Smooth muscle cell (in vitro differentiated cells): ENCODE data around the gene QRFP. TPM values are rescaled to one million over a fixed set of nuclear protein-coding genes. Genes with fewer than 3 reads are reported as not detected.

Source experiments
- DNase-seq: peaks from one replicate; lab custom pipeline; 2025; ENCODE audit not compliant: unreplicated experiment; lab: John Stamatoyannopoulos, UW
- H2AFZ ChIP-seq: fragments of 200-600 bp; sonication (generic); 2 replicates; pipeline ENCODE4 v1.6.0; 2016; ENCODE audit warnings: antibody characterized with exemption, low read depth, mild to moderate bottlenecking
- H3F3A ChIP-seq: fragments of 200-600 bp; sonication (generic); 2 replicates; pipeline ENCODE4 v1.6.0; 2017; ENCODE audit warnings: antibody characterized with exemption, low read depth
- H3K27ac ChIP-seq: fragments of 200-600 bp; sonication (generic); 2 replicates; pipeline ENCODE4 v1.5.1; 2016; ENCODE audit warnings: low read depth, mild to moderate bottlenecking
- H3K27me3 ChIP-seq: fragments of 200-600 bp; sonication (generic); 2 replicates; pipeline ENCODE4 v1.6.1; 2016; ENCODE audit warnings: low read depth, mild to moderate bottlenecking
- H3K36me3 ChIP-seq: fragments of 200-600 bp; sonication (generic); 2 replicates; pipeline ENCODE4 v1.5.1; 2016; ENCODE audit warnings: low read depth
- H3K4me1 ChIP-seq: fragments of 200-600 bp; sonication (generic); 2 replicates; pipeline ENCODE4 v1.5.1; 2016; ENCODE audit warnings: low read depth
- H3K4me2 ChIP-seq: fragments of 200-600 bp; sonication (generic); 2 replicates; pipeline ENCODE4 v1.6.0; 2016; ENCODE audit warnings: mild to moderate bottlenecking
- H3K4me3 ChIP-seq: fragments of 200-600 bp; sonication (generic); 2 replicates; pipeline ENCODE4 v1.5.1; 2016; ENCODE audit warnings: mild to moderate bottlenecking
- H3K79me2 ChIP-seq: fragments of 200-600 bp; sonication (generic); 2 replicates; pipeline ENCODE4 v1.6.0; 2016; ENCODE audit warnings: low read depth, mild to moderate bottlenecking
- H3K9ac ChIP-seq: fragments of 200-600 bp; sonication (generic); 2 replicates; pipeline ENCODE4 v1.6.0; 2016; ENCODE audit warnings: low read depth
- H3K9me3 ChIP-seq: fragments of 200-600 bp; sonication (generic); replicated peaks from 2 replicates; pipeline ENCODE4 v1.5.1; 2016; ENCODE audit warnings: low read depth
- H4K20me1 ChIP-seq: fragments of 200-600 bp; sonication (generic); 2 replicates; pipeline ENCODE4 v1.6.0; 2016; ENCODE audit warnings: low read depth
- WGBS: methylation state at CpG from one replicate; pipeline ENCODE4 v1.1.7; 2016; ENCODE audit warnings: low lambda C conversion rate; 5-methylcytosine and 5-hydroxymethylcytosine counted together
- polyA plus RNA-seq: library from polyadenylated mRNA; unstranded; fragments of >200 nt; fragmentation: Nextera tagmentation; extraction: Ambion mirVana; gene quantifications from 2 replicates; pipeline ENCODE4 v1.2.1, GENCODE V29; 2016
- total RNA-seq: library from RNA; depleted of rRNA; stranded (reverse); fragments of >200 nt; gene quantifications from 2 replicates; pipeline ENCODE4 v1.2.3, GENCODE V29; 2014
- TF ChIP-seq, protein P1 (sequence below): fragments of 200-600 bp; sonication (generic); IDR thresholded peaks from 2 replicates; pipeline ENCODE4 v1.5.1; 2017; ENCODE audit warnings: borderline replicate concordance, mild to moderate bottlenecking, antibody characterized with exemption; ENCODE audit not compliant: insufficient read depth, poor library complexity, severe bottlenecking

The QRFP gene
- total and polyA plus RNA-seq, 2 experiments from 2014 or later: 0.15 TPM; not detected in 1

DNA sequence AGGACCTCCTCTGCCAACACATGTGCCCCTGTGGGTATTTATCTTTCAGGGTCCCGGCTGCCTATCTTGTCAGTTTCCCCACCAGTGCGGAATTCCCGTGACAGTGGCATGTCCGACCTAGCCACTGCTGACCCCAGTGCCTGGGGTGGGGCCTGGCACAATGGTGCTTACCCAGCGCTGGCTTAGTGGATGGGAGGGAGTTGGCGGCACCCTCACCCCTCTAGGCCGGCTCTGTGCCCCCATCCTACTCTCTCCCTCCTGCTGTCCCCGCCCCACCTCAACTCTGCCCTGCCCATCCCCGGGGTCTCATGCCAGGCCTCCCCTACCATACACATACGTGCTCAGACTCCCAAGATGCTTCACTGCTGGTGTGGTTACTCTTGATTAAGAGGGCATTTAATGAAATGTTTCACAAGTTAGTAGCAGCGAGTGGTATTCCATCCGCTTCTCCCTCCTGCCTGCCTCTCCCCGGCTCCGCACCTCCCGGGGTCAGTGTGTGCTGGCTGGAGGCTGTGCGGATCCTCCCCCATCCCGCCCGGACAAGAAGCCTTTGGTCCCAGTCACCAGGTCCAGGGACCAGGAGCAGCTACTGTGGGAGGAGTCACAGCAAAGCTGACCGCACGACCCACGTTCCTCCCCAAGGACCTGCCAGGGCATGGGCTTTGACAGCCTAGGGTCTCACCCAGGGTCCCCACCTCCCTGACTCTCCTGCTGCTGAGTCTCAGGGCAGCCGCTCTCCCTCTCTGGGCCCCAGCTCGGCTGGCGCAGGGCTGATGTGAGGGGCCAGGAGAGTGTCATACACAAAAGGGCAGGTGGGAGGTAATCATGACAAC lies 9.5 kb upstream of the QRFP start:
- no peak overlapping the region for H3K27ac ChIP-seq
- WGBS: 89% methylated on average over 23 of the region's 24 CpGs

DNA sequence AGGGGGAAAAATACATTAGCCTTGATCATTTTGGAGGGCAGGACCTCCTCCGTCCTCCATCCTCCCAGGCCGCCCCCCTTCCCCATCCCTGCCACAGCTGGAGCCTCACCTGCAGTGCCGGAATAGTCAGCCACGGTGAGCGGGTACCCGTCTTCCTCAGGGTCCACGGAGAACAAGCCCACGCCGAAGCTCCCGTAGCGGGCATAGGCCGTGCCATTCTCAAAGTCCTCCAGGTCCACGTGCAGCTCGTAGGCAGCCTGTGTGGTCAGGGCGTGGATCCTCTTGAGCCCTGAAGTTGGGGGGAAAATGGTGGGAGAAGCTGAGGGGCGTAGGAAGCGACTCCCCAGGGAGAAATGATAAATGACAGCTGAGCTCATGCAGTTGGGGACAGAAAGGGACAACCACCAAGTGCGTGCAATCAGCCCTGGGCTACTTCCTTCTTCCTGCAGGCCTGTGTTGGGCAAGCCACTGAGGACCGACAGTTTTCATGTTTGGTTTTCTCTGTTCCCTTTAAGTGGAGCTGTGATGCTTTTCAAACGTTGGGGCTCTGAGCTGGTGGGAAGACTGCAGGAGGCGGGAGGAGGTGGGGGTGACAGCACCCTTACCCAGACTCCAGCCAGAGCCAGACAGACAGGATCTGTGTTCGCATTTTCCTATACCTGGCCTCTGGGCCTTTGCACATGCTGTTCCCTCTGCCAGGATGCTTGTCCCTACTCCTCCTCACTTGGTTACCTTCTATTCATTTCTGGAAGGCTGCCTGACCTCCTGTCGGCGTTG lies 8.7 kb upstream of the QRFP start:
- no peak overlapping the region for H3K4me2 ChIP-seq
- H3K27me3 ChIP-seq: no peaks in the 10 kb centered on the region
- no peak overlapping the region for H3K27ac ChIP-seq
- WGBS: 90% methylated on average over 24 of the region's 24 CpGs
- no peak overlapping the region for H3K4me3 ChIP-seq
- H3K36me3 ChIP-seq: no peaks in the 10 kb centered on the region
- no peaks in the 10 kb centered on the region for H3K9me3 ChIP-seq
- H3K9ac ChIP-seq: no peak overlapping the region
- no peaks in the 10 kb centered on the region for H4K20me1 ChIP-seq
- DNase-seq: no peak
- no peaks in the 10 kb centered on the region for H3F3A ChIP-seq
- no peak overlapping the region for H2AFZ ChIP-seq
- TF ChIP-seq, protein P1, sequence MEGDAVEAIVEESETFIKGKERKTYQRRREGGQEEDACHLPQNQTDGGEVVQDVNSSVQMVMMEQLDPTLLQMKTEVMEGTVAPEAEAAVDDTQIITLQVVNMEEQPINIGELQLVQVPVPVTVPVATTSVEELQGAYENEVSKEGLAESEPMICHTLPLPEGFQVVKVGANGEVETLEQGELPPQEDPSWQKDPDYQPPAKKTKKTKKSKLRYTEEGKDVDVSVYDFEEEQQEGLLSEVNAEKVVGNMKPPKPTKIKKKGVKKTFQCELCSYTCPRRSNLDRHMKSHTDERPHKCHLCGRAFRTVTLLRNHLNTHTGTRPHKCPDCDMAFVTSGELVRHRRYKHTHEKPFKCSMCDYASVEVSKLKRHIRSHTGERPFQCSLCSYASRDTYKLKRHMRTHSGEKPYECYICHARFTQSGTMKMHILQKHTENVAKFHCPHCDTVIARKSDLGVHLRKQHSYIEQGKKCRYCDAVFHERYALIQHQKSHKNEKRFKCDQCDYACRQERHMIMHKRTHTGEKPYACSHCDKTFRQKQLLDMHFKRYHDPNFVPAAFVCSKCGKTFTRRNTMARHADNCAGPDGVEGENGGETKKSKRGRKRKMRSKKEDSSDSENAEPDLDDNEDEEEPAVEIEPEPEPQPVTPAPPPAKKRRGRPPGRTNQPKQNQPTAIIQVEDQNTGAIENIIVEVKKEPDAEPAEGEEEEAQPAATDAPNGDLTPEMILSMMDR: no peak
- no peaks in the 10 kb centered on the region for H3K79me2 ChIP-seq
- no peaks in the 10 kb centered on the region for H3K4me1 ChIP-seq

More for the DNA sequence above, 9.5 kb upstream of the QRFP start:
- no peaks in the 10 kb centered on the region for H3K79me2 ChIP-seq
- H3K4me1 ChIP-seq: no peaks in the 10 kb centered on the region
- no peaks in the 10 kb centered on the region for H3K36me3 ChIP-seq
- TF ChIP-seq, protein P1: no peak
- no peak for DNase-seq
- H3K4me2 ChIP-seq: no peak overlapping the region
- no peak overlapping the region for H2AFZ ChIP-seq
- H3K9me3 ChIP-seq: no peaks in the 10 kb centered on the region
- no peak overlapping the region for H3K4me3 ChIP-seq
- no peak overlapping the region for H3K9ac ChIP-seq
- H4K20me1 ChIP-seq: no peaks in the 10 kb centered on the region
- H3F3A ChIP-seq: no peaks in the 10 kb centered on the region
- H3K27me3 ChIP-seq: no peaks in the 10 kb centered on the region

DNA sequence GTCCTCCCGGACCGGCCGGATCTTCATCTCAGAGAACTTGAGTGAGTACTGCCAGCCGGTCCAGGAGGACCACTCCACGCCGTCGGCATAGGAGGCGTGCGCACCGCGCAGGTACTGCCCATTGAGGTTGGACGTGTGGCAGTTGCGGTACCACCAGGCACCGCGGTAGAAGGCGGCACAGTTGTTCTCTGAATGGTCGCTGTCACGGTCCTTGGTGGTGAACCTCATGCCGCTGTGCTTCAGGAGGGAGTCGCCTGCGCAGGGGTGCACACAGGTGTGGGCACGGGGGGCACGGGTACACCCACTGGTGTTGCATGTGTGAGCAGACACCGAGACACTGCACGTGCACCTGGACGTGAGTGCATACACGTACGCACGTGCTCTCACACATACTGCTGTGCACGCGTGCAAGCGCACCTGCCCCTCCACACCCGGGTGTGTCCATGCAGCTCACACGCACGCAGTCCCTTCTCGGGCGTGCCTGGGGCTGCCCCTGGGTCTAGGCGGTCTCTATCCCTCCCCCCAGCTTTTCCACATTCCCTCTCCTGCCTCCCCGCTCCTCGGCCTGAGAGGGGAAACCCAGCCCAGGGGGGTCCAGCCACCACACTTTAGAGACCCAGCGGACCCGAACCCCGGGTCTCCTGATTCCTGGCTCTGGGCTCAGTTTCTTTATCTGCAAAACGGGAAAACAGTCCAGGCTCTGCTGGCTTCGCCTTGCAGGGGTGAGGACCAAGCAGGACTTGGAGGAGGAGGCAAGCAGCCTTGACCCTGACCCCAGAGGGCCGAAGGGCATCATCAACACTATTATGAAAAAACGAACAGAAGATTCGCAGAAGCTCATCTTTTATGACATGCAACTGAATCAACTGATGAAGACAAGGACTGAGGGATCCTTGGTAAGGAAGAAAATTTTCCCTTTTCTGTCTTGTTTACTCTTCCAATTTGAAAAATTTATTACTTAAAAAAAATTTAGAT lies 7.7 kb upstream of the QRFP start:
- WGBS: 93% methylated on average over 40 of the region's 48 CpGs
- Histone ChIP-seq H3K36me3 (no peaks in the 10 kb centered on the region), H2AFZ (no peak overlapping the region), H3K27me3 (no peaks in the 10 kb centered on the region), H3K4me2 (no peak overlapping the region), H4K20me1 (no peaks in the 10 kb centered on the region), H3K79me2 (no peaks in the 10 kb centered on the region), H3K9ac (no peak overlapping the region), H3K27ac (no peak overlapping the region), H3K9me3 (no peaks in the 10 kb centered on the region), H3F3A (no peaks in the 10 kb centered on the region), H3K4me3 (no peak overlapping the region), H3K4me1 (no peaks in the 10 kb centered on the region)
- TF ChIP-seq, protein P1: no peak
- DNase-seq: no peak
